OCI-LY7 (cell line): Measurements from ENCODE around the gene NPBWR2. TPM values are rescaled to one million over a fixed set of nuclear protein-coding genes. Genes with fewer than 3 reads are reported as not detected.

Experiments
- BruUV-seq: library from RNA; stranded (reverse); fragments of 400-500 nt; replicated peaks from 2 replicates; lab custom pipeline; 2021; lab: Mats Ljungman, UMichigan
- CTCF ChIA-PET: fragments of 300-600 bp; sonication (Branson Sonifier 250); formaldehyde crosslinking; loops from one replicate; lab custom pipeline; 2022; ENCODE audit warnings: antibody characterized with exemption; ENCODE audit not compliant: unreplicated experiment; lab: Charles Lee
- POLR2A ChIA-PET: fragments of 300-600 bp; sonication (Branson Sonifier 250); formaldehyde crosslinking; loops from one replicate; lab custom pipeline; 2022; ENCODE audit warnings: antibody characterized with exemption; lab: Charles Lee
- DNase-seq: peaks from one replicate; pipeline ENCODE4 v3.0.0-alpha.2; 2015; ENCODE audit warnings: low spot score
- H2AFZ ChIP-seq: fragments of 200-600 bp; sonication (generic), shearing (Covaris generic); 2 replicates; pipeline ENCODE4 v1.6.1; 2014; ENCODE audit warnings: mild to moderate bottlenecking, antibody characterized with exemption, low read length, moderate library complexity
- H3K27ac ChIP-seq: fragments of 200-600 bp; sonication (generic); 2 replicates; pipeline ENCODE4 v1.5.1; 2014; ENCODE audit warnings: mixed run types, low read depth, mild to moderate bottlenecking, moderate library complexity, low read length, inconsistent platforms; ENCODE audit not compliant: poor library complexity, severe bottlenecking
- H3K36me3 ChIP-seq: fragments of 200-600 bp; sonication (generic); 2 replicates; pipeline ENCODE4 v1.6.1; 2014; ENCODE audit warnings: mild to moderate bottlenecking, antibody characterized with exemption, low read length, moderate library complexity, mixed read lengths; ENCODE audit not compliant: insufficient read depth
- H3K4me1 ChIP-seq: fragments of 200-600 bp; sonication (generic); 2 replicates; pipeline ENCODE4 v1.5.1; 2014; ENCODE audit warnings: mild to moderate bottlenecking, low read length; ENCODE audit not compliant: insufficient read depth, poor library complexity, severe bottlenecking
- H3K4me2 ChIP-seq: fragments of 200-600 bp; sonication (generic); 2 replicates; pipeline ENCODE4 v1.6.1; 2014; ENCODE audit warnings: mild to moderate bottlenecking, low read length
- H3K4me3 ChIP-seq: fragments of 200-600 bp; sonication (generic); 2 replicates; pipeline ENCODE4 v1.5.1; 2014; ENCODE audit warnings: mild to moderate bottlenecking, low read depth, low read length; ENCODE audit not compliant: poor library complexity, severe bottlenecking
- H3K79me2 ChIP-seq: fragments of 200-600 bp; sonication (generic); 2 replicates; pipeline ENCODE4 v1.6.1; 2016; ENCODE audit warnings: low read depth, mild to moderate bottlenecking, low read length, moderate library complexity, mixed read lengths; ENCODE audit not compliant: insufficient read depth
- H3K9me2 ChIP-seq: fragments of 200-600 bp; sonication (generic); 2 replicates; pipeline ENCODE4 v1.6.1; 2016; ENCODE audit warnings: mild to moderate bottlenecking, low read length, mixed read lengths; ENCODE audit not compliant: insufficient read depth
- H3K9me3 ChIP-seq: fragments of 200-600 bp; sonication (generic); 2 replicates; pipeline ENCODE4 v1.6.1; 2014; ENCODE audit warnings: mild to moderate bottlenecking, mixed run types, low read length, mixed read lengths
- H4K20me1 ChIP-seq: fragments of 200-600 bp; sonication (generic); 2 replicates; pipeline ENCODE4 v1.6.1; 2014; ENCODE audit warnings: mild to moderate bottlenecking, antibody characterized with exemption, low read length, moderate library complexity, mixed read lengths; ENCODE audit not compliant: insufficient read depth
- EZH2phosphoT487 ChIP-seq: fragments of 200-600 bp; sonication (generic); IDR thresholded peaks from 2 replicates; pipeline ENCODE4 v1.6.1; 2018; ENCODE audit warnings: low read depth, borderline replicate concordance, mild to moderate bottlenecking, mixed run types, antibody characterized with exemption, low read length, moderate library complexity, mixed read lengths
- intact Hi-C: fragments of 100-400 bp; cut with micrococcal nuclease; formaldehyde crosslinking; loops from one replicate; pipeline ENCODE4 v1.10.0; 2022; ENCODE audit not compliant: unreplicated experiment
- total RNA-seq, 2 experiments: library from RNA; depleted of rRNA in 1 of 2; stranded (reverse); fragments of >200 nt in 1 of 2; shearing (Covaris generic) in 1 of 2; gene quantifications; 2 replicates each; pipeline ENCODE4 v1.2.3, GENCODE V29; 2014 to 2022
- TF ChIP-seq, protein P1 (sequence below): fragments of 200-600 bp; sonication (generic); conservative IDR thresholded peaks from 2 replicates; pipeline ENCODE4 v1.5.1; 2014; ENCODE audit warnings: mild to moderate bottlenecking, antibody characterized with exemption, low read length, moderate library complexity, mixed read lengths

Gene NPBWR2
- total RNA-seq, 2 experiments from 2014 or later = not detected

DNA sequence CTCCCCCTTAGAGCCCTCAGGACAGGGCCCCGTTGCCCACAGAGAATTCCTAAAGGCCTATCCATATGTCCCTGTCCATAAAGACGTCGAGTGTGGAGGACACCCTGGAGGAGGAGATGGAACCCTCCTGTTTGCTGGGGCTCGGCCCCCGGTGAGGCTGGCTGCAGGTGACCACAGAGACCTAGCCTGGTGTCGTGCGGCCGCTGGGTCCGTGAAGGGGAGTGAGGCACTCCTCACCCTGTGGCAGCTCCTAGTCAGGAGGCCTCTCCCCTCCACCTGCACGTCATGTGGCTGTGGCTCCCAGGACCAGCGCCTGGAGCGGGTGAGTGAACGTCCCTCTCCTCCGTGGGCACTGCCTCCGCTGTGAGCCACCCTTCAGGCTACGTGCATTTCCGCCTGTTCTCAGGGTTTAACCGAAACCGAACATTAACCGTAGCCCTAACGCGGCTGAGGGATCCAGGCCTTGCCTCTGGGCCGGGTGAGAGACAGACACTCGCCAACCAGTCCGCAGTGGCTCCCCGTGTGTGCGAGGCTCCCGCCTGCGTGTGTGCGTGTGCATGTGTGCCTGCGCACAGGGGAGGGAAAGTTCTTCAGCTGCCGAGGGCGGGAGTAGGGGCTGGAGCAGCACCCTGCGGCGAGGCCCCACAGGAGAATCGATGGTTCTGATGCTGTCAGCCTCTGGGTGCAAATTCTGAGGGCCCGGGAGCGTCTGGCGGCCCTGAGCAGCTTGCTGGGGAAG lies 50.3 kb downstream of the NPBWR2 start:
- POLR2A ChIA-PET = no interaction called here
- TF ChIP-seq EZH2phosphoT487 = no peak
- TF ChIP-seq, protein P1, sequence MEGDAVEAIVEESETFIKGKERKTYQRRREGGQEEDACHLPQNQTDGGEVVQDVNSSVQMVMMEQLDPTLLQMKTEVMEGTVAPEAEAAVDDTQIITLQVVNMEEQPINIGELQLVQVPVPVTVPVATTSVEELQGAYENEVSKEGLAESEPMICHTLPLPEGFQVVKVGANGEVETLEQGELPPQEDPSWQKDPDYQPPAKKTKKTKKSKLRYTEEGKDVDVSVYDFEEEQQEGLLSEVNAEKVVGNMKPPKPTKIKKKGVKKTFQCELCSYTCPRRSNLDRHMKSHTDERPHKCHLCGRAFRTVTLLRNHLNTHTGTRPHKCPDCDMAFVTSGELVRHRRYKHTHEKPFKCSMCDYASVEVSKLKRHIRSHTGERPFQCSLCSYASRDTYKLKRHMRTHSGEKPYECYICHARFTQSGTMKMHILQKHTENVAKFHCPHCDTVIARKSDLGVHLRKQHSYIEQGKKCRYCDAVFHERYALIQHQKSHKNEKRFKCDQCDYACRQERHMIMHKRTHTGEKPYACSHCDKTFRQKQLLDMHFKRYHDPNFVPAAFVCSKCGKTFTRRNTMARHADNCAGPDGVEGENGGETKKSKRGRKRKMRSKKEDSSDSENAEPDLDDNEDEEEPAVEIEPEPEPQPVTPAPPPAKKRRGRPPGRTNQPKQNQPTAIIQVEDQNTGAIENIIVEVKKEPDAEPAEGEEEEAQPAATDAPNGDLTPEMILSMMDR = no peak

DNA sequence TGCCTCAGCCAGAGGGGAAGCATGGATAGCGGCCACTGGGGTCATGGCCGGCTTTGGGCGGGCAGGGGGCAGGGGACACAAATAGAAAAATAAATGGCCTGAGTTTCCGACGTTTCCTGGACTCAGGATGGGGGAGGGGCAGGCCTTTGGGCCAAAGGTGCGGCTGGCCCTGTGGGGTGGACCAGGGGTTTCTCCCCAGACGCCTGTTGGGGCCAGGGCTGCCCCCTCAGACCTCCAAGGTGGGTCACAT lies 50.8 kb downstream of the NPBWR2 start:
- Histone ChIP-seq H3K27ac (no peak overlapping the region), H2AFZ (no peak overlapping the region), H3K9me3 (no peaks in the 10 kb centered on the region), H3K9me2 (no peaks in the 10 kb centered on the region), H3K79me2 (no peaks in the 10 kb centered on the region), H3K36me3 (no peaks in the 10 kb centered on the region), H3K4me3 (no peak overlapping the region), H3K4me2 (no peak overlapping the region), H3K4me1 (peaks cover 14% of the 10 kb centered on the region), H4K20me1 (no peaks in the 10 kb centered on the region)
- TF ChIP-seq EZH2phosphoT487 = no peak
- TF ChIP-seq, protein P1 = no peak
- BruUV-seq = no TSS peak
- ChIA-PET CTCF (no interaction called here), POLR2A (no interaction called here)
- intact Hi-C loops = no loop called here
- no peak for DNase-seq

More for the DNA sequence above, 50.3 kb downstream of the NPBWR2 start:
- H3K9me3 ChIP-seq = no peaks in the 10 kb centered on the region
- no TSS peak for BruUV-seq
- H3K4me3 ChIP-seq = no peak overlapping the region
- no peaks in the 10 kb centered on the region for H3K36me3 ChIP-seq
- CTCF ChIA-PET = no interaction called here
- no peak for DNase-seq
- H4K20me1 ChIP-seq = no peaks in the 10 kb centered on the region
- H2AFZ ChIP-seq = no peak overlapping the region
- no peak overlapping the region for H3K27ac ChIP-seq
- no peak overlapping the region for H3K4me2 ChIP-seq
- H3K79me2 ChIP-seq = no peaks in the 10 kb centered on the region
- intact Hi-C loops = no loop called here
- H3K9me2 ChIP-seq = no peaks in the 10 kb centered on the region
- H3K4me1 ChIP-seq = peaks cover 15% of the 10 kb centered on the region

DNA sequence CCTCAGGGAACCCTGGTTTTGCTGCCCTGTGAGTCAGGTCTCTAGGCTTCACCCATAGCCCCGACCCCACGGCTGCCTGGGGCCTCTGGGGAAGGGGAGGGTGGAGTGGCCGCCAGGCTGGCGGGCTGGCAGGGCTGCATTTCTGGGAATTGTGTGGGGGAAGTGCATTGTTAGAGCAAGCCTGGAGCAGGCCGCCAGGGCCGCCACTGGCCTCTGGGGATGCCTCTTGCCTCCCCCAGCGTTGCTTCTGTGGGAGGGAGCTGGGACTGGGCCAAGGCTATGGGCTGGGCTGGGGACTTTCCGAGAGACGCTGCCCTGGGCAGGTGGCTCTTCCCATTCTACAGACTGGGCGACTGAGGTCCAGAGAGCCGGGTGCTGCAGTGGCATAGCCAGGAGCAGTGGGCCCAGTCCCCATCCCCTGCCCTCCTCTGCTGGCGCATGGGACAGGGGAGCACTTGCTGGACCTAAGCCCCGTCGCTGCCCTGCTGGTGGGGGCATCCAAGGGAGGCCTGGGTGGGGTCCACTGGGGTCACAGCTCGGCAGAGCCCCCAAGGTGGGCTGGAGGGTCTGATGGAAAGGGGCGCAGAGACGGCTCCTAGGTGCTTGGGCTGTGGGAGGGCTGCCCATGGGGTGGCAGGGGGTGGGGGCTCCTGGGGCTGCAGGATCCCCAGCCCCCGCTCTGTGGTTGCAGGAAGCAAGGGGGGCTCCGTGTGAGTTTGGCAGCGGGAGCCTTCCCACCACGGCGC lies 51.3 kb downstream of the NPBWR2 start:
- POLR2A ChIA-PET = no interaction called here
- H4K20me1 ChIP-seq = no peaks in the 10 kb centered on the region
- H3K4me1 ChIP-seq = peaks cover 14% of the 10 kb centered on the region
- H3K9me2 ChIP-seq = no peaks in the 10 kb centered on the region
- H3K79me2 ChIP-seq = no peaks in the 10 kb centered on the region
- H3K4me3 ChIP-seq = no peak overlapping the region
- no peak overlapping the region for H3K4me2 ChIP-seq
- no peaks in the 10 kb centered on the region for H3K36me3 ChIP-seq
- intact Hi-C loops = no loop called here
- no peak overlapping the region for H2AFZ ChIP-seq
- CTCF ChIA-PET = no interaction called here
- no peak for DNase-seq
- no peak overlapping the region for H3K27ac ChIP-seq
- no TSS peak for BruUV-seq
- TF ChIP-seq, protein P1 = no peak
- no peak for TF ChIP-seq EZH2phosphoT487
- no peaks in the 10 kb centered on the region for H3K9me3 ChIP-seq
